HFF-Myc (cell line): Measurements from ENCODE around the gene RARRES2.
"Not testable (repeated sequence)": the region's sequence is repeated elsewhere in the genome, so short reads cannot be mapped to it uniquely, and the experiment has no call there.

Source experiments
- DNase-seq: peaks from one replicate; pipeline ENCODE4 v3.0.0-alpha.2; 2011; ENCODE audit warnings: low read depth; ENCODE audit errors: extremely low read depth
- H3K4me3 ChIP-seq: replicated peaks from 2 replicates; pipeline ENCODE4 v1.5.1; 2011; ENCODE audit warnings: low read depth, mild to moderate bottlenecking, control low read depth, low read length
- TF ChIP-seq, protein P1 (sequence below): IDR thresholded peaks from 2 replicates; pipeline ENCODE4 v1.5.1; 2012; ENCODE audit warnings: mild to moderate bottlenecking, low read depth, low read length, control low read depth; ENCODE audit errors: missing control alignments

The RARRES2 gene

DNA sequence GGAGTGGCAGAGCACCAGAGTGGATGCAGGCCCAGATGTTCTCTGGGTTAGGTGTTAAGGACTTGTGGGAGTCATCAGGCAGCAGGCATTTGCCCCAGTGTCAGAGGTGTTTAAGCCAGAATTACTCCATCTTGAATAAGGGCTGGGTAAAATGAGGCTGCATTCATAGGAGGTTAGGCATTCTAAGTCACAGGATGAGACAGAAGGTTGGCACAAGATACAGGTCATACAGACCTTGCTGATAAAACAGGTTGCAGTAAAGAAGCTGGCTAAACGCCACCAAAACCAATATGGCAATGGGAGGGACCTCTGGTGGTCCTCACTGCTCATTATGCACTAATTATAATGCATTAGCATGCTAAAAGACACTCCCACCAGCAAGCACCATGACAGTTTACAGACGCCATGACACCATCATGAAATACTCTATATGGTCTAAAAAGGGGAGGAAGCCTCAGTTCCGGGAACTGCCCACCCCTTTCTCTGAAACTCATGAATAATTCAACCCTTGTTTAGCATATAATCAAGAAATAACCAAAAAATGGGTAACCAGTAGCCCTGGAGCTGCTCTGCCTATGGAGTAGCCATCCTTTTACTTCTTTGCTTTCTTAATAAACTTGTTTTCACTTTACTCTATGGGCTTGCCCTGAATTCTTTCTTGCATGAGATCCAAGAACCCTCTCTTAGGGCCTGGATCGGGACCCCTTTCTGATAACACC, 19.2 kb downstream of the RARRES2 start:
- TF ChIP-seq, protein P1, sequence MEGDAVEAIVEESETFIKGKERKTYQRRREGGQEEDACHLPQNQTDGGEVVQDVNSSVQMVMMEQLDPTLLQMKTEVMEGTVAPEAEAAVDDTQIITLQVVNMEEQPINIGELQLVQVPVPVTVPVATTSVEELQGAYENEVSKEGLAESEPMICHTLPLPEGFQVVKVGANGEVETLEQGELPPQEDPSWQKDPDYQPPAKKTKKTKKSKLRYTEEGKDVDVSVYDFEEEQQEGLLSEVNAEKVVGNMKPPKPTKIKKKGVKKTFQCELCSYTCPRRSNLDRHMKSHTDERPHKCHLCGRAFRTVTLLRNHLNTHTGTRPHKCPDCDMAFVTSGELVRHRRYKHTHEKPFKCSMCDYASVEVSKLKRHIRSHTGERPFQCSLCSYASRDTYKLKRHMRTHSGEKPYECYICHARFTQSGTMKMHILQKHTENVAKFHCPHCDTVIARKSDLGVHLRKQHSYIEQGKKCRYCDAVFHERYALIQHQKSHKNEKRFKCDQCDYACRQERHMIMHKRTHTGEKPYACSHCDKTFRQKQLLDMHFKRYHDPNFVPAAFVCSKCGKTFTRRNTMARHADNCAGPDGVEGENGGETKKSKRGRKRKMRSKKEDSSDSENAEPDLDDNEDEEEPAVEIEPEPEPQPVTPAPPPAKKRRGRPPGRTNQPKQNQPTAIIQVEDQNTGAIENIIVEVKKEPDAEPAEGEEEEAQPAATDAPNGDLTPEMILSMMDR, result no peak
- DNase-seq, result no peak
- H3K4me3 ChIP-seq, result no peak overlapping the region

DNA sequence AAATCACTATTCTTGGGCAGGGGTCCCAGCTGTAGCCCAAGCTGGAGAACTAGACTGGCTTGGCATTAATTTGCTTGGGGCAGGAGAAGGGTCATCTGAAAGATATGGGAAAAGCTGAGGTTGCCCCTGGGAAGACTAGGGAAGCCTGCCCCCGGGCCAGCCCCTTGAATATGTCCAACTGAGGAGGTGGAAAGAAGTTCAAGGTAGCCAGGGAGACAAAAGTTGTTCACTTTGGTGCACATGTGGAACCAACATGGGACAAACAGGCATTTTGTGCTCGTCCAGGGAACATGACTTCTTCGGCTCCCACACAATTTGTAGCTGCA, 19.7 kb downstream of the RARRES2 start:
- TF ChIP-seq, protein P1, result no peak
- H3K4me3 ChIP-seq, result no peak overlapping the region

DNA sequence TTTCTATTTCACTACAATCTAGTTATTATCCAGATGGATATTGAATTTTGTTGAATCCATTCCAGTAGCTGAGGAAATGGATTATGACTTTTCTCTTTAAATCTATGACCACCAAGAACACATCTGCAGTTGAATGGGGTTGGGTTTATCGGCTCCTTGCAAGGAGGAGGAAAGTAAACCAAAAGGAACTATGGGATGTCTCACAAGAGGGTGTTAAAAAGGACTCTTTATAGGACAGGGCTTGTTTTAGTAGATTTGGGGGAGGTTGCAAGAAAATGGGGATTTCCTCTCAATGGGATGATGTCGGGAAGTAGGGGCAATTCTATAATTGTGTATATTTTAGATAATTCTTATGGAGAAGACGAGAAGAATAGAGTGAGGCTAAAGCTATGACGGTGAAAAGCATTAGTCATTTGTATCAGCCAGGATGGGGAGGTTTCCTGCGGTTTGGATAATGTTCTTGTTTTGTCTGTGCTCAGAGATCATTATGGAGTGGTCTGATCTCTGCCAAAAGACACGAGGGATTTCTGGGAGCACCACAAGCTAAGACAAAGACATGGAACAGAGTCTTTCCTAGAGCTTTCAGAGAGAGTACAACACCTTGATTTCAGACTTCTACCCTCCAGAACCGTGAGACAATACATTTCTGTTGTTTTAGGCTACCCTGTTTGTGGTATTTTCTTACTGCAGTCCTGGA, 23.5 kb downstream of the RARRES2 start:
- TF ChIP-seq, protein P1, result no peak
- DNase-seq, result no peak

More for the DNA sequence above, 19.7 kb downstream of the RARRES2 start:
- no peak for DNase-seq

DNA sequence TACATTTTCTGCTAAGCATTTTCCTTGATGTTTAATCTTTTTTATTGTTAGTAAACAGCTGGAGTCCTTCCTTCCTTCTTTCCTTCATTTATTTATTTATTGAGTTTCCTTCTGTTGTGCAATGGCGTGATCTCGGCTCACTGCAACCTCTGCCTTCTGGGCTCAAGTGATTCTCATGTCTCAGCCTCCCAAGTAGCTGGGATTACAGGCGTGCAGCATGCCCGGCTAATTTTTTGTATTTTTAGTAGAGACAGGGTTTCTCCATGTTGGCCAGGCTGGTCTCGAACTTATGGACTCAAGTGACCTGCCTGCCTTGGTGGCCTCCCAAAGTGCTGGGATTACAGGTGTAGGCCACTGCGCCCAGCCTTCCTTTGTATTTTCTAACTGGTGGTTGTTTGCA, 24.4 kb downstream of the RARRES2 start:
- not testable (repeated sequence) for DNase-seq, H3K4me3 ChIP-seq

More for the DNA sequence above, 23.5 kb downstream of the RARRES2 start:
- no peak overlapping the region for H3K4me3 ChIP-seq

DNA sequence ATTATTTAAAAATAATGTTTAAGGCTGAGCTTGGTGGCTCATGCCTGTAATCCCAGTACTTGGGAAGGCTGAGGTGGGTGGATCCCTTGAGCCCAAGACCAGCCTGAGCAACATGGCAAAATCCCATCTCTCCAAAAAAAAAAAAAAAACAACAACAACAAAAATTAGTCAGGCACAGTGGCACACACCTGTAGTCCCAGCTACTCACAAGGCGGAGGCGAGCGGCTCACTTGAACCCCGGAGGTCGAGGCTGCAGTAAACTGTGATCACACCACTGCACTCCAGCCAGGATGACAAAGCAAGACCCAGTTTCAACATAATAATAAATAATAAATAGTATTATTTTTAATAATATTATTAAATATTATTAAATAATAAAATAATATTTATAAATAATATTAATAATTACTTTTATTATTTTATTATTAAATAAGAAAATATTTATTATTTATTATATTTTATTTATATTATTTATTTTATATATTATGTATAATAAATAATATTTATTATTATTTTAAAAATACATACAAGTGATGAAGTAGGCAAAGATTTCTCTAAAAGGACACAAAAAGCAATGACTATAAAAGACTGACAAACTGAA, 26.7 kb downstream of the RARRES2 start:
- TF ChIP-seq, protein P1, result no peak
- H3K4me3 ChIP-seq, result no peak overlapping the region
- DNase-seq, result no peak

DNA sequence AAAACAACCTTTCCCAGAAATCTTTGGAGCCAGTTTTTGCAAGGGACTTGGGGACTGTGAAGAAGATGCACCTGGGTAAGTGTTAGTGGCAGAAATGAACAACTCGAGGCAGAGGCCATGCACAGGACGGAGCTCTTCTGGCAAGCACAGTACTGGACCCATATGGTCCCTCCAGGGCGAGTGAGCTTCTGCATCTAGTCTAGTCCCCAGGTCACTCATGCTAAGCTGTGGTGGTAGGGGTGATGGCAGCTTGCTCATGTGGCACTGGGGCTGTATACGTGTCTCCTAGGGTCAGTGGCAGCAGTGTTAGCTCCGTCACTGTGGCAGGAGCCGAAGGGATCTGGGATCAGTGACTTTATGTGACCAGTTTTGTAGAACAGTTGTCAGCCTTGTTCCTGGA, 27.6 kb downstream of the RARRES2 start:
- no peak overlapping the region for H3K4me3 ChIP-seq
- no peak for DNase-seq
- TF ChIP-seq, protein P1, result no peak

DNA sequence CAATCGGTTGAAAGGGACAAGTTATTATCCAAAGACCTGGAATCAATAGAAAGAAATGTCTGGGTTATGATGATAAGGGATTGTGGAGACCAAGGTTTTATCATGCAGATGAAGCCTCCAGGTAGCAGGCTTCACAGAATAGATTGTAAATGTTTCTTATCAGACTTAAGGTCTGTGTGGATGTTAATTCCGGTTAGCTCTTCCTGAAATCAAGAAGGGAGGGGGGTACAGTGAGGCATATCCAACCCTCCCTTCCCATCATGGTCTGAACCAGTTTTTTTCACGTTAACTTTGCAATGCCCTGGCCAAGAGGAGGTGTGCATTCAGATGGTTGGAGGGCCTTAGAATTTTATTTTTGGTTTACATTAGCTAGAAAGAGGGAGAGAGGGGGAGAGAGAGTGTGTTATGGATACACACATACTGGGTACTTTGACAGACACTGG, 28.0 kb downstream of the RARRES2 start:
- no peak for DNase-seq
- TF ChIP-seq, protein P1, result no peak

DNA sequence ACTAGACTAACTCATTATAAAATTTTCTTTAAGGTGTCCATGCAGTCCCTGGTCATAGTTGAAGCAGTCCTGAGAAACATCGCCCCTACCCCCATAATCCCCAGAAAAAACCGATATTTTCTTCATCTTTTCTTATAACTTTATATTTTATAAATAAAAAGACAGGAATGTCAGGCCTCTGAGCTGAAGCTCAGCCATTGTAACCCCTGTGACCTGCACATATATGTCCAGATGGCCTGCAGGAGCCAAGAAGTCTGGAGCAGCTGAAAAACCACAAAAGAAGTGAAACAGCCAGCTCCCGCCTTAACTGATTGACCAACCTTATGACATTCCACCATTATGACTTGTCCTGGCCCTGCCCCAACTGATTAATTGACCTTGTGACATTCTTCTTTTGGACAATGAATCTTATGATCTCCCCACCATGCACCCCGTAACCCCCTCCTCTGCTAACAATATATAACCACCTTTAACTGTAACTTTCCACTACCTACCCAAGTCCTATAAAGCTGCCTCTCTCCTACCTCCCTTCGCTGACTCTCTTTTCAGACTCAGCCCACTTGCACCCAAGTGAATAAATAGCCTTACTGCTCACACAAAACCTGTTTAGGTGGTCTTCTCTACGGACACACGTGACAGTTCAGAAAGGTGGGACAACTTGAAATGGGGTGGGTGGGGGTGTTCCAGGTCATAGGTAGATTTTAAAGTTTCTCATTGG, 28.6 kb downstream of the RARRES2 start:
- not testable (repeated sequence) for DNase-seq, H3K4me3 ChIP-seq

More for the DNA sequence above, 28.0 kb downstream of the RARRES2 start:
- no peak overlapping the region for H3K4me3 ChIP-seq
